HG03460 (cell line): ENCODE measurements around the gene G6PD.
"Not testable (repeated sequence)": the region's sequence is repeated elsewhere in the genome, so short reads cannot be mapped to it uniquely, and the experiment has no call there.

Experiments used
- ATAC-seq: cut with Tn5 transposase; IDR thresholded peaks from one replicate; pipeline ENCODE4 v1.9.1; 2021; ENCODE audit not compliant: unreplicated experiment

The G6PD gene

DNA sequence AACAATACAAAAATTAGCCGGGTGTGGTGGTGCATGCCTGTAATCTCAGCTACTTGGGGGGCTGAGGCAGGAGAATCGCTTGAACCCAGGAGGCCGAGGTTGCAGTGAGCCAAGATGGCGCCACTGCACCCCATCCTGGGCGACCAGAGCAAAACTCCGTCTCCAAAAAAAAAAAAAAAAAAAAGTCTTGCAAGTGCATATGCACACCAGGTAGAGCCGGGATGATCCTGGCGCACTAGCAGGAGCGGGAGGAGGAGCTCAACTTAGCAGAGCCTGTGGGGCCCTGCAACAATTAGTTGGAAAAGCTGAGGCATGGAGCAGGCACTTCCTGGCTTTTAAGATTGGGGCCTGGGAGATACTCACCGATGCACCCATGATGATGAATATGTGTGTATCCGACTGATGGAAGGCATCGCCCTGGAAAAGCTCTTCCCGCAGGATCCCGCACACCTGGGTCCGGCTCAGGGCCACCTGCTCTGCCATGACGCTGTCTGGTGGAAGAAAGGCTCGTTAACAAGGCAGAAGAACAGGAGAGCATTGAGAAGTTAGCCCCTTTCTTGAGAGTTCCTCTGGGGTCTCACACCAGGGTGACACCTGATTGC is 872 bp downstream of the G6PD start:
- ATAC-seq, result no peak

DNA sequence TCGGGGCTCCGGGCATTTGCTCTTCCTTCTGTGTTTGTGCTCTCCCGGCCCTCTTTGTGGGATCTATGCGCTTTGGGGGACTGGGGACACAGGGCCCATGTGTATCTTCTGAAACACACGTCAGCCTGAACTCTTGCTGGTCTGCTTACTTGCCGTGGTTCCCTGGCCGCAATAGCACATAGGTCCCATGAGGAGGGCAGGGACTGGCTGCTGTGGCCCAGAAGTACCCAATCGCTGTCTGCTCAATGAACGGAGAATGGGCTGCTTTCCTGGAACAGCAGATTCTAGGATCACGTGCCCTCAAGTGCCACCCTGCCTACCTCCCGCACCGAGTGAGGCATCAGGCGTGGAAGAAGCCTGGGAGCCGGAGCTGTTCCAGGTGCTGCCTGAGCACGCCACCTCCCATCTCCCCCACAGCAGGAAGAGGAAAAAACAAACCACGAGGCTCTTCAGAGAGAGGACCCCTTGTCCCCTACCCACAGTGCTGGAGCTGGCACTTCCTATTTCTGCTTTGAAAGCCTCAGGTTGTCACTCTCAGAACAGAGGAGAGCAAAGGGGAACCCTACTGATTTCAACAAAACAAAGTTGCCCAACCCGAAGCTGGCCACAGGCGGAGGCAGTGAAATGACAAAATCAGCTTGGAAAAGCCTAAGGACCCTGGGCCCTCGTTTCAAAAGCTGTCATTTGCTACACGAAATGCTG is 3.8 kb downstream of the G6PD start:
- ATAC-seq, result no peak

DNA sequence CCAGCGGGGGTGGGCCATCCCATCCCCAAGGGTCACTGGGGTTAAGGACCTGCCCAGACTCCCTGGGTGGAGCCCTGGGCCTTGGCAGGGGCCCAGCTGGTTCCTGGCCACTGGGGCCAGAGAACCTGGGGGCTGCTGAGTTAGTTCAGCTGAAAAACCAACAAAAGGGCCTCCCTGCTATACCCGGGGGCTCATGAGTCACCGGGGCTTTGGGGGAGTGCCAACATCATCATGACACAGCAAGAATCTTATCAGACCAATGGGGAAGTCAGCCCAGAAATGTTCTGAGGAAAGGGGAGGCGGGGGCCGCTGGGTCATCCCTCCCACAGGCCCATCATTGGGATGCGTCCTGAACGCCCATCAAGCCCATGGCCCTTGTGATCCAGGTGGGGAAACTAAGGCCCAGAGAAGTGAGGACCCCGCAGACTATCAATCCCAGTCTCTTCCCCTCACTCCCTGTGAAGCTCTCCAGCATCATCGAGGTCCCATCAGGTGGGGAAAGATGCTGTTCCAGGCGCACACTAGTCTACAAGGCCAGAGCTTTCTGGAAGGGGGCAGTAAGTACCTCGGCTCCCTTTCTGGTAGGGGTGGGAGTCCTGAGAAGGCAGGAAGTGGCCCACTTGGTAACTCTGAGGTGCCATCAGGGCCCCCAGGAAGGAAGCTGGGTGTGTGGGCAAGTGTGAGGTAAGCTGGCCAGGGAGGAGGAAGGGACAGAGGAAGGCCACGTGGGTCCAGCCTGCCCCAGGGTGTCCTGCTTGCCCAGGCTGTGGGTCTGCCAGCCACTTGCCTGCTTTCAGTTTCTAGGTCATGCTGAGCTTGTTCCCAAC is 4.5 kb downstream of the G6PD start:
- no peak for ATAC-seq

DNA sequence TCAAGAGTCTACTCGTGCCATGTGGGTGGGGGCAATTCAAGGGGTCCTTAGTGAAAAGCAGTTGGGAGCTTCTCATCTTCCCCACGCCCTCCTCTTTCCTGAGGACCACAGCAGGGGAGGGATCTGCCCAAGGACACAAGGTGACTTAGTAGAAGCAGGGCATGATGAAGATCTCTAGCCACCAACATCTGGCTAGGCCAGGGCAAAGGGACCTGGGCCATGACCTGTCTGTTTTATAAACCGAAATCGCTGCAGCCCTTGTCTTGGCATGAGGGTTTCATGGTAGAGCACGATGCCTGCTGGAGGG is 5.1 kb downstream of the G6PD start:
- no peak for ATAC-seq

DNA sequence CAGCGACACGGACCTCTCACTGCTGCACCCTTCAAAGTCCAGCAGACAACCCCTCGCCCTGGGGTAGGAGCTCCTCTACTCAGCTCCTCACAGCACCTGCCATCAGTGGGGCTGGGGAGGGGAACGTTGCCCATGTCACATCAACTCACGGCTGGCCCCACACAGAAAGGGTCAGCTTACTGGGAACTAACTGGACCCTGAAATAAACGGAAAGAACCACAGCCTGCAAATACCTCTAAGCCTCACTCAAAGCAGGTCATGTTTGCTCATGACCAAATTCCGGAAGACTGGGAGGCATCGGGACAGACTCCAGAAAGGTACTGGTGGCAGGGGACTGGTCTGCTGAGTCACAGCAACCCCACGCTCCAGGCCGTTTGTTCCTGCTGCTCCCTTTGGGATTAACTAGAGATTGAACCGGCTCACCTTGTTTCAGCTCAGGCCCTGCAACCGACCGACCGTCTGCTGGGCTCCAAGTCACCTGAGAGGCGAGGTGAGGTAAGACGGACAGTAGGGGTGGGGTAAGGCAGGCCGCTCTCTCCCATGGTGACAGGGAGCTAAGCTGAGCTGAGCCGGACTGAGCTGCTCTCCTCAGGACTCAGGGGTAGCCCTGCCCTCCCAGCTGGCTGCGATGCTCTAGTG is 5.6 kb downstream of the G6PD start:
- no peak for ATAC-seq

DNA sequence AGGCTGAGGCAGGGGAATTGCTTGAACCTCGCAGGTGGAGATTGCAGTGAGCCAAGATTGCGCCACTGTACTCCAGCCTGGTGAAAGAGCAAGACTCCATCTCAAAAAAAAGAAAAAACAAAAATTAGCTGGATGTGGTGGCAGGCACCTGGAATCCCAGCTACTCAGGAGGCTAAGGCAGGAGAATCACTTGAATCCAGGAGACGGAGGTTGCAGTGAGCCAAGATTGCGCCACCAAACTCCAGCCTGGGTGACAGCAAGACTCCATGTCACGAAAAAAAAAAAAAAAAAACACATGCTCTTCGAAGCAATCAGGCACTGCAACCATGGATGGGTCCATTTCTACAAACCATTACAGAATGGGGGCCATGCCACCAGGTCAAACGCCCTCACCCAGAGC is 6.3 kb downstream of the G6PD start:
- not testable (repeated sequence) for ATAC-seq

DNA sequence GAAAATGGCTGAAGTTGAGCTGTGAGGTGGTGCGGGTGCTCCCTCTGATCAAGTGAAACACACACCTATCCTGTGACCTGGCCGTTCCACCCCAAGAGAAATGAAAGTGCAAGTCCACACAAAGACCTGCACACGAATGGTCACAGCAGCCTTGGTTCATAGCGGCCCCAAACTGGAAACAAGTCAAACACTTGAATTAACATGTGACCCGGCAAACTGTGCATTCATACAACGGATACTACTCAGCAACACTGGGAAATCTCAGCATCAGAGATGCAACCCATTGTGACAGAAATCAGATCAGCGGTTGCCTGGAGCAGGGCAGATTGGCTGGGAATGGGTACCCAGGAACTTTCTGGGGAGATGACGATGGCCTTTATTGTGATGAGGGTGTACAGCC is 7.6 kb downstream of the G6PD start:
- no peak for ATAC-seq

DNA sequence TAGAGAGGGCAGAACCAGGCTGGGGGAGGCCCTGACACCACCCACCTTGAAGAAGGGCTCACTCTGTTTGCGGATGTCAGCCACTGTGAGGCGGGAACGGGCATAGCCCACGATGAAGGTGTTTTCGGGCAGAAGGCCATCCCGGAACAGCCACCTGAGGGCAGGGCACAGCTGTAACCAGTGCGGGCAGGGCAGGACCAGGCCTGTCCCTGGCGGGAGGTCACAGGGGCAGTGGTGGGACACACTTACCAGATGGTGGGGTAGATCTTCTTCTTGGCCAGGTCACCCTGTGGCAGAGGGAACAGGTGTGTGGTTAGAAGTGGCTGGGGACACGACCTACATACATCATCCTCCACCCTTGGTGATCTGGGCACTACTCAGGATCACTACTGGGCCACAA is 10.8 kb downstream of the G6PD start:
- ATAC-seq, result no peak

DNA sequence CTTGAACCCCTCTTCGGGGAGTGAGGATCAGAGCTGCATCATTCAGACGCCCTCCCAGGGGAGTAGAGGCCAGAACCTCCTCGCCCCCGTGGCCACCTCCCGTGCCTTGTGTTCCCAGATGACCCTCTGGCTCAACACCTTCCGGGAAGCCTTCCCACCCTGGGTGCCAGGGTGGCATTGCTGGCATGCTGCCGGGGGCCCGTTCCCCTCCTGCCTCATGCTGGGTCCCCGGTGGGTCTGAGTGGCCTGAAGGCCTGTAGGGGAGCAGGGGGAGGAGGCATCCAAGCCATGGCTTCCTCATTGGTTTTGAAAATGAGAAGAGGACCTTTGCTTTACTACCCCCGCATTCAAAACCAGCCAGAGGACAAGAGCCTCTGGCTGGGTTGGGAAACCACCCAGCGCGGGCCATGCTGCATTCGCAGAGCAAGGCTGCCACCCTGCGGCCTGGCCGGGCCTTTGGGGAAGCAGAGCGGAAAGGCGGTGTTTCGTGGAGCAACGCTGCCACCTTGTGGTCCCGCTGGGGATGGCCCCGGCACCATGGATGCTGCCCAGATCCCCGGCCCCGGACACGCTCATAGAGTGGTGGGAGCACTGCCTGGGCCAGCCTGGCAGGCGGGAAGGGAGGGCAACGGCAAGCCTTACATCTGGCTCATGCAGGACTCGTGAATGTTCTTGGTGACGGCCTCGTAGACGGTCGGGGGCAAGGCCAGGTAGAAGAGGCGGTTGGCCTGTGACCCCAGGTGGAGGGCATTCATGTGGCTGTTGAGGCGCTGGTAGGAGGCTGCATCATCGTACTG is 11.9 kb downstream of the G6PD start:
- ATAC-seq, result peak; percentile 81

DNA sequence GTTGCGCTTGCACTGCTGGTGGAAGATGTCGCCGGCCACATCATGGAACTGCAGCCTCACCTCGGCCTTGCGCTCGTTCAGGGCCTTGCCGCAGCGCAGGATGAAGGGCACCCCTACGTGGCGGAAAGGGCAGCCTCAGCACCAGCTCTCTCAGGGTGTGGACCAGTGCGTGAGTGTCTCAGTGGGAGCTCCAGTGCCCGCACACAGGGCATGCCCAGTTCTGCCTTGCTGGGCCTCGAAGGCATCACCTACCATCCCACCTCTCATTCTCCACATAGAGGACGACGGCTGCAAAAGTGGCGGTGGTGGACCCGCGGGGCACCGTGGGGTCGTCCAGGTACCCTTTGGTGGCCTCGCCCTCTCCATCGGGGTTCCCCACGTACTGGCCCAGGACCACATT is 14.0 kb downstream of the G6PD start:
- no peak for ATAC-seq

DNA sequence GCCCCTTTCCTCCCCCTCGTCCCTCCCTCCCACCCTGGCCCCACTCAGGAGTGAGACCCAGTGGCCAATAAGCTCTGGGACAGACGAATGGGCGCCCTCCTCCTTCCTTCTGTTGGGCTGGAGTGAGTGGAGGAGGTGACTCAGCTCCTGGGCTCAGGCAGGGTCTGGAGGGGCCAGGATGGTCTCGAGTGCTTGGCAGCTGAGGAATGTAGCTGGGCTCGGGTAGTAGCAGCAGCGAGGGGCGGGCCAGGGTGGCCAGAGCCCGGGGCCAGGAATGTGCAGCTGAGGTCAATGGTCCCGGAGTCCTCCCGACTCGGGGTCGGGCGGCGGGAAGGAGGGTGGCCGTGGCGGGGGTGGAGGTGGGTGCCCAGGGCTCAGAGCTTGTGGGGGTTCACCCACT is 15.0 kb downstream of the G6PD start:
- ATAC-seq, result no peak

DNA sequence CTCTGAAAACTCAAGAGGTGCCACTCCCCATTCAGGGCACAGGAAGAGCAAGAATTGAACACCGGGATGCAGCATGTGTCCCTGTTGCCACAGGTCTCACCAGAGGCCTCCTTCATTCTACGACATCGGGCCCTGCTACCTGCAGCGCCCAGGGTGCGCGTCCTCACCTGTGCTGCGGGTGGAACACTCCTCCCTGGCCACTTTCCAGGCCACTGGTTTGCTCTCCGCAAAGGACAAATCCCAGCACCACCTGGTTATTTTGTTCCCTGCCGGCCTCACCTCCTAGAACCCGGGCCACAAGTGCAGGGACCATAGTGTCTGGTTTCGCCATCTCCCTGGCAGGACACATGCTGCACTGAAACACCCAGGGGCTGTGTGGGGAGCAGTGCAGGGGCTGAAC is 16.4 kb downstream of the G6PD start:
- ATAC-seq, result no peak

DNA sequence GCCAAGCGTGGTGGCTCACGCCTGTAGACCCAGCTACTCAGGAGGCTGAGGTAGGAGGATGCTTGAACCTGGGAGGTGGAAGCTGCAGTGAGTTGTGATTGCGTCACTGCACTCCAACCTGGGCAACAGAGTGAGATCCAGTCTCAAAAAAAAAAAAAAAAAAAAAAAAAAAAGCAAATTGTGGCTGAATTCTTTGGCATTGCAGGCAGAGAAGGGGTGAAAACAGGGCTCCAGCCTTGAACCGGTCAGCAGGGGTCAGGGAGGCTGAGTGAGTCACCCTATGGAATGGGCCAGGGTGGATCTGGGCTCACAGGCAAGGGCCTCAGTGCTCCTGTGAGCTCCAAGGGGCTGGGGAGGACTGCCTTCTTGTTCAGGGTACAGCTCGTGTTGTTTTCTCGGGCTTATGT is 17.4 kb downstream of the G6PD start:
- no peak for ATAC-seq

DNA sequence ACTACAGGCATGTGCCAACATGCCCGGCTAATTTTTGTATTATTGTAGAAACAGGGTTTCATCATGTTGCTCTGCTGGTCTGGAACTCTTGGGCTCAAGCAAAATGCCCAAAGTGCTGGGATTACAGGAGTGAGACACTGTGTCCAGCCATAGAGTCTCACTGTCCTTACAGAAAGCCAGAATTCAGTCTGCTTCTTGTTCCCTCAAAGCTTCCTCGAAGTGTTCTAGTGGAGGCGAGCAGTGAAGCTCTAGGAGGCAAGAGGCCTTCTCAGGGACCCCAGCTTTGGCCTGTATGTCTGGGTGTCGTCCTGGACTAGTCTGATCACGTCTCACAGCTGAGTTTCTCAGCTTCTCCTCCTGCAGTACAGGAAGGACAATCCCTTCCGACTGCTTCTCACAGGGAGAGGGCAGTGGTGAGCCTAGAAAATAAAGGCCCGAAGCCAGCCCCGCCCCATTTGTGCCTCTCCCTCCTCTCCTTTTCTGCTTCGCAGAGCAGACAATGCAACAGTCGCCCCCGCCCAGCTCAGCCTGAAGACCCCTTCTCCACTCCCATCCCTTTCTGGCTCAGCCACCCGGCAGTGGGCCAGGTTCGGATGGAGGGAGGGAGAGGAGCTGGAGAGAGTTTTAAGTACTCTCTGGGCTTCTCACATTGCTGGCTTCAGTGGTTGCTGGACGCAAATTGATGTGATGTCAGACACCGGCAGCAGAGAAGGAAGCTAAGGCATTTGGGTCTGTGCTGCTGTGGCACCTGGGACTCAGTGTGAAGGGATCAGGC is 19.6 kb downstream of the G6PD start:
- ATAC-seq, result peak; percentile 85

DNA sequence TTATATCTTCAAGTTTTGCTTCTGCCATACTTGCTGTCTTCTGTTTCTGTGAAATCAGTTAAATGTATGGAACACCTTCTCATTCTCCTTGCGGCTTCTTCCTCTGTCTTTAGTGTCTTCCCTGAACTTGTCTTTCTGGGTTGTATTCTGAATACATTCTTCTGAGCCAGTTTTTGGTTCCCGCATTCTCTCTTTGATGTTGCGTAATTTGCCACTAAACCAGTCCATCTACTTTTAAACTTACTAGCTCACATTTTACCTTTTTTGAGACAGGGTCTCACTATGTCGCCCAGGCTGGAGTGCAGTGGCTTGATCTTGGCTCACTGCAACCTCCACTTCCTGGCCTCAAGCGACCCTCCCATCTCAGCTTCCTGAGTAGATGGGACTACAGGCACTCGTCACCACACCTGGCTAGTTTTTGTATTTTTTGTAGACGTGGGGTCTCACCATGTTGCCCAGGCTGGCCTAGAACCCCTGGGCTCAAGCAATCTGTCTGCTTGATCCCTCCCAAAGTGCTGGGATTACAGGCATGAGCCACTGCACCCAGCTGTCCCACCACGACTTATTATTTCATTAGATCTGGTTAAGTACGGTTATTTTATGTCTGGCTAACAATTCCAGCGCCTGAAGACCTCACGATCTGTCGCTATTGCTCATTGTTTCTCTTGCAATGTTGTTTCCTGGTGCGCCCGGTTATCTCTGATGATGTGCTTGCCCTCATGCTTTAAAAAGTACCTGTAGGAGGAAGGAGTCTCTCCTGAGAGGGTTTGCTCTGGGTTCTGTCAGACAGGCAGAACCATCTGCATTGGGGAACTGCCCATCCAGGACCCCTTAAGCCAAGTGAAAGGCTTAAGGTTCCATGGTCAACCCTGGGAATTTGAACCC is 20.8 kb downstream of the G6PD start:
- no peak for ATAC-seq

DNA sequence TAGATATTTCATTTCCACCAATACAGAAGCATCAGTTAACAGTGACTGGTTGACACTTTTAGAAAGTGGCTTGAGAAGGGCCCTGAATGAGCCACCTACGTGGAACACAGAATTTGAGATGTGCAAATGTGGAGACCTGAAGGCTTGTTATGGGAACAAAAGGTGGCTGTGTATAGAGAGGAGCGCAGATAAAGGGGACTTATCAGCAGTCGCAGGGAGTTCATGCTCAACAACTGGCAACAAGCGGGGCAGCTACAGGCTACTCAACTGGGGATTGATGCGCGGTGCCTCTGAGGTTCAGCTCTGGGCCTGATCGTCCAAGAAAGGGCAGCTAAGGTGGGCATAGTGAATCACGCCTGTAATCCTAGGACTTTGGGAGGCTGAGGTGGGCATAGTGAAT is 27.3 kb downstream of the G6PD start:
- no peak for ATAC-seq

DNA sequence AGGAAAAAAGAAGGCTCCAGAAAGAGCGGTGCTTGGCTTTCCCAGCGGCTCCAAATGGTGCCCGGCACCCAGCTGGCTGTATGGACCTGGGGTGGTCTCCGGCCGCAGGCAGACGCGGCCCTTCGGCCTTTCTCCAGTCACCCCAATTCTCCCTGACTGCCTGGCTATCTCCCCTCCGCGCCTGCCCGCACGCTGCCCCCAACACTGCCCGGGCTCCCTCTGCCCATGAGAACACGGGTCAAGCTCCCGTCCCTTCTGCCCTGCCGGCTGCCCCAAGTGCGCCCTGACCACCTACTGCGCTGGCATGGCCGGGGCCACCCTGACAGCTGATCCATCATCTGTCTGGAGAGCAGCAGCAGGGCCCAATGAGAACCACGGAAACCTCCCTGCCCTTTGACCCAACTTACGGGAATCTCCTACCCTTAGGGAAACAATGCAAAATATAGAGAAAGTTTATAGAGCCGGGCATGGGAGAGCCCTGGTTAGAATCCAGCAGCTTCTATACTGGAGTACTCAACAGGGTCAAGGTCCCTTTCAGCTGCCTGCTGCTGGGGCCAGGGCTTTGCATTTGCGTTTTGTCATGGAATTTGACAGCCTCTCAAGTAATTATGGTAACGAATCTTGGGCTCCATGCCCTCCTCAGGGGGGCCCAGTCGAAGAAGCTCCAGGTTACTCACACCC is 29.4 kb downstream of the G6PD start:
- no peak for ATAC-seq

DNA sequence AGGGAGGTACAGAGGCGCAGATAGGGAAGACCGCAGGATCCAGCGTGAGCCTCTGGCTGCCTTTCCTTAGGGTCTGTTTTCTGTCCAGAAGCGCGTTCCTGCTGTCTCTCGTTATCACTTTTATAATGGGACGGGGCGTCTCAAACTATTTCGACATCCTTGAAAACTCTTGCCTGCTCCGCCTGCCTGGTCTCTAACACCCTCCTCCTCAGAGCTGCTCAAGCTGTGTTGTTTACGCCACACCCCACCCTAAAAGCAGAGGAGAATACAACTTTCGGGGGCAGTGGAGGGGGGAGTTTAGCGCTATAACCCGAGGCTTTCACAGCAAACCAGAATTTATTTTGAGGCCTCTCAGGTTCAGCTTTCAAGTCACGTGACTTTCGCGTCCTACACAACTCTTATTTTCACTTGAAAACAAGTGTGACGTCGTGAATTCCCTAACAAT is 30.0 kb downstream of the G6PD start:
- ATAC-seq, result no peak
